H9 (cell line): Measurements from ENCODE around the gene SYNPO. TPM values are rescaled to one million over a fixed set of nuclear protein-coding genes. Genes with fewer than 3 reads are reported as not detected.

Experiments used
- DNase-seq: peaks from one replicate; pipeline ENCODE4 v3.0.0-alpha.2; 2017
- H2AFZ ChIP-seq: one replicate; pipeline ENCODE4 v1.6.1; 2013; ENCODE audit warnings: mild to moderate bottlenecking, low read length, control low read depth, moderate library complexity
- H2AK5ac ChIP-seq: 2 replicates; pipeline ENCODE4 v1.6.1; 2013; ENCODE audit warnings: low read length, control low read depth, mixed read lengths; ENCODE audit not compliant: insufficient read length
- H2BK120ac ChIP-seq: one replicate; pipeline ENCODE4 v1.6.1; 2013; ENCODE audit warnings: low read depth, mild to moderate bottlenecking, low read length, control low read depth, inconsistent platforms; ENCODE audit not compliant: poor library complexity, severe bottlenecking
- H2BK12ac ChIP-seq: 2 replicates; pipeline ENCODE4 v1.6.1; 2013; ENCODE audit warnings: low read length, control low read depth, mixed read lengths, low read depth; ENCODE audit not compliant: insufficient read length
- H2BK15ac ChIP-seq: 2 replicates; pipeline ENCODE4 v1.6.1; 2013; ENCODE audit warnings: low read depth, low read length, control low read depth
- H2BK20ac ChIP-seq: one replicate; pipeline ENCODE4 v1.6.1; 2013; ENCODE audit warnings: low read depth, mild to moderate bottlenecking, low read length, control low read depth, inconsistent platforms; ENCODE audit not compliant: poor library complexity, severe bottlenecking
- H2BK5ac ChIP-seq: 2 replicates; pipeline ENCODE4 v1.6.1; 2013; ENCODE audit warnings: low read length, control low read depth, mixed read lengths; ENCODE audit not compliant: insufficient read length
- H3K14ac ChIP-seq: 2 replicates; pipeline ENCODE4 v1.6.1; 2013; ENCODE audit warnings: low read length, control low read depth; ENCODE audit not compliant: insufficient read depth
- H3K18ac ChIP-seq: 2 replicates; pipeline ENCODE4 v1.6.1; 2013; ENCODE audit warnings: low read depth, mild to moderate bottlenecking, mixed read lengths, low read length, control low read depth; ENCODE audit not compliant: insufficient read length
- H3K23ac ChIP-seq: 2 replicates; pipeline ENCODE4 v1.6.1; 2013; ENCODE audit warnings: low read length, control low read depth, mixed read lengths, low read depth; ENCODE audit not compliant: insufficient read length
- H3K23me2 ChIP-seq: 2 replicates; pipeline ENCODE4 v1.6.1; 2013; ENCODE audit warnings: low read depth, mild to moderate bottlenecking, mixed read lengths, low read length, control low read depth; ENCODE audit not compliant: insufficient read length, poor library complexity, severe bottlenecking
- H3K27ac ChIP-seq: 2 replicates; pipeline ENCODE4 v1.5.1; 2013; ENCODE audit warnings: low read length, control low read depth, mixed read lengths, low read depth; ENCODE audit not compliant: insufficient read length
- H3K27me3 ChIP-seq: 2 replicates; pipeline ENCODE4 v1.6.1; 2013; ENCODE audit warnings: low read length, control low read depth, inconsistent platforms; ENCODE audit not compliant: insufficient read depth
- H3K4ac ChIP-seq: 2 replicates; pipeline ENCODE4 v1.6.1; 2013; ENCODE audit warnings: low read depth, mild to moderate bottlenecking, control low read depth, inconsistent platforms, low read length, moderate library complexity
- H3K4me1 ChIP-seq: 2 replicates; pipeline ENCODE4 v1.6.1; 2013; ENCODE audit warnings: low read length, control low read depth, inconsistent platforms; ENCODE audit not compliant: insufficient read depth
- H3K4me2 ChIP-seq: 2 replicates; pipeline ENCODE4 v1.6.1; 2013; ENCODE audit warnings: low read length, control low read depth, mixed read lengths; ENCODE audit not compliant: insufficient read length, insufficient read depth
- H3K56ac ChIP-seq: 2 replicates; pipeline ENCODE4 v1.6.1; 2013; ENCODE audit warnings: low read depth, mild to moderate bottlenecking, mixed read lengths, low read length, control low read depth; ENCODE audit not compliant: insufficient read length
- H3K79me1 ChIP-seq: 2 replicates; pipeline ENCODE4 v1.6.1; 2013; ENCODE audit warnings: low read depth, mild to moderate bottlenecking, moderate library complexity, low read length, control low read depth, inconsistent platforms; ENCODE audit not compliant: insufficient read depth, poor library complexity, severe bottlenecking
- H3K79me2 ChIP-seq: 2 replicates; pipeline ENCODE4 v1.6.1; 2013; ENCODE audit warnings: low read length, control low read depth, inconsistent platforms; ENCODE audit not compliant: insufficient read depth
- H3K9ac ChIP-seq: 2 replicates; pipeline ENCODE4 v1.6.1; 2013; ENCODE audit warnings: low read length, control low read depth, mixed read lengths; ENCODE audit not compliant: insufficient read length; ENCODE audit errors: extremely low read depth
- H3K9me3 ChIP-seq: one replicate; pipeline ENCODE4 v1.6.1; 2013; ENCODE audit warnings: low read depth, low read length, inconsistent platforms; ENCODE audit not compliant: control insufficient read depth
- H3T11ph ChIP-seq: one replicate; pipeline ENCODE4 v1.6.1; 2013; ENCODE audit warnings: mild to moderate bottlenecking, low read length, control low read depth, inconsistent platforms
- H4K20me1 ChIP-seq: one replicate; pipeline ENCODE4 v1.6.1; 2013; ENCODE audit not compliant: control insufficient read depth, insufficient read length, insufficient read depth
- H4K5ac ChIP-seq: 2 replicates; pipeline ENCODE4 v1.6.1; 2013; ENCODE audit warnings: low read depth, mild to moderate bottlenecking, mixed read lengths, low read length, control low read depth; ENCODE audit not compliant: insufficient read length
- H4K8ac ChIP-seq: replicated peaks from 2 replicates; pipeline ENCODE4 v1.6.1; 2013; ENCODE audit warnings: low read length, control low read depth, mixed read lengths, low read depth; ENCODE audit not compliant: insufficient read length
- H4K91ac ChIP-seq: 2 replicates; pipeline ENCODE4 v1.6.1; 2013; ENCODE audit warnings: low read depth, mild to moderate bottlenecking, moderate library complexity, mixed read lengths, low read length, control low read depth; ENCODE audit not compliant: insufficient read length
- H3K27ac Mint-ChIP-seq, 3 experiments: 2 replicates in 2 of 3; 3 replicates in 1 of 3; pipeline ENCODE4 v1.8.0; 2020 to 2021; ENCODE audit warnings: mixed read lengths in 3 of 3, mild to moderate bottlenecking in 1 of 3, moderate library complexity in 1 of 3
- H3K27me3 Mint-ChIP-seq: 2 replicates; pipeline ENCODE4 v1.8.0; 2021; ENCODE audit warnings: low read depth, mild to moderate bottlenecking, moderate library complexity, mixed read lengths
- H3K36me3 Mint-ChIP-seq, 3 experiments: 2 replicates in 2 of 3; 3 replicates in 1 of 3; pipeline ENCODE4 v1.8.0; 2020 to 2021; ENCODE audit warnings: low read depth in 3 of 3, mixed read lengths in 3 of 3; ENCODE audit not compliant: insufficient read depth in 1 of 3
- H3K4me1 Mint-ChIP-seq, 2 experiments: 2 replicates each; pipeline ENCODE4 v1.8.0; 2020; ENCODE audit warnings: mixed read lengths in 2 of 2
- H3K4me3 Mint-ChIP-seq, 2 experiments: 2 replicates in 1 of 2; 3 replicates in 1 of 2; pipeline ENCODE4 v1.8.0; 2020 to 2021; ENCODE audit warnings: mild to moderate bottlenecking in 2 of 2, mixed read lengths in 2 of 2, moderate library complexity in 1 of 2
- H3K9me3 Mint-ChIP-seq, 2 experiments: 2 replicates in 1 of 2; 3 replicates in 1 of 2; pipeline ENCODE4 v1.8.0; 2020; ENCODE audit warnings: mild to moderate bottlenecking in 2 of 2, mixed read lengths in 2 of 2, moderate library complexity in 1 of 2
- CTCF ChIP-seq: fragments of 200-600 bp; sonication (generic); conservative IDR thresholded peaks from 3 replicates; pipeline ENCODE4 v1.8.0; 2021; ENCODE audit warnings: antibody characterized with exemption, mild to moderate bottlenecking
- WGBS: extraction: QIAGEN DNeasy Blood & Tissue Kit; methylation state at CpG from one replicate; pipeline ENCODE4 v1.1.7; 2013; ENCODE audit warnings: missing lambda C conversion rate, low lambda C conversion rate, mixed read lengths; ENCODE audit not compliant: insufficient read length; ENCODE audit errors: extremely low coverage; 5-methylcytosine and 5-hydroxymethylcytosine counted together
- total RNA-seq: library from RNA; stranded (reverse); gene quantifications from 2 replicates; pipeline ENCODE4 v1.2.1, GENCODE V29; 2021

SYNPO gene
- total RNA-seq, 1 experiment from 2014 or later: 1.7 TPM

- no peak overlapping the region for H3K23ac ChIP-seq
- H3K9me3 ChIP-seq: no peaks in the 10 kb centered on the region
- H3K18ac ChIP-seq: no peak overlapping the region
- Mint-ChIP-seq H3K4me1 (peaks cover 52 to 55% of the 10 kb centered on the region in 2 experiments), H3K4me3 (no peak overlapping the region; a peak in 1 of 5 replicates), H3K36me3 (no peaks in the 10 kb centered on the region), H3K27me3 (peaks cover 11% of the 10 kb centered on the region), H3K9me3 (no peaks in the 10 kb centered on the region), H3K27ac (no peak overlapping the region)
- H3K56ac ChIP-seq: no peak overlapping the region
- H4K8ac ChIP-seq: no peak overlapping the region
- H3K4me1 ChIP-seq: no peaks in the 10 kb centered on the region
- no peaks in the 10 kb centered on the region for H3K79me1 ChIP-seq
- H3K23me2 ChIP-seq: no peaks in the 10 kb centered on the region
- no peak overlapping the region for H2BK120ac ChIP-seq
- DNase-seq: no peak
- no peak for TF ChIP-seq CTCF
- no peak overlapping the region for H3K27ac ChIP-seq
- no peaks in the 10 kb centered on the region for H4K20me1 ChIP-seq
- no peak overlapping the region for H2BK15ac ChIP-seq
- no peak overlapping the region for H2BK5ac ChIP-seq
- H3K27me3 ChIP-seq: no peaks in the 10 kb centered on the region
- no peaks in the 10 kb centered on the region for H3K79me2 ChIP-seq
- no peak overlapping the region for H4K91ac ChIP-seq
- H3K4me2 ChIP-seq: no peak overlapping the region
- no peak overlapping the region for H4K5ac ChIP-seq
- H3K9ac ChIP-seq: no peak overlapping the region
- H2AFZ ChIP-seq: no peak overlapping the region
- H3K14ac ChIP-seq: no peak overlapping the region
- H3T11ph ChIP-seq: no peak overlapping the region
- H2AK5ac ChIP-seq: no peak overlapping the region
- H2BK20ac ChIP-seq: no peak overlapping the region
- WGBS: no CpG with 5 or more reads among the region's 9 CpGs
- no peak overlapping the region for H2BK12ac ChIP-seq
- no peak overlapping the region for H3K4ac ChIP-seq
These were observed 22.3 kb upstream of the SYNPO start for GRCh38 chr5:150618163-150618562.
